ENCODE results near the gene IKZF4. TPM values are rescaled to one million over a fixed set of nuclear protein-coding genes. Genes with fewer than 3 reads are reported as not detected.

The IKZF4 gene
- total RNA-seq, 1 experiment from 2014 or later: 13.6 TPM

GRCh38 chr12:56004211-56004610, 16.6 kb upstream of the IKZF4 start:
- Mint-ChIP-seq H3K4me1 (peaks cover 19% of the 10 kb centered on the region), H3K27ac (no peak overlapping the region), H3K36me3 (peaks cover 38% of the 10 kb centered on the region), H3K9me3 (no peaks in the 10 kb centered on the region), H3K27me3 (ENCODE audit: low read depth) (no peaks in the 10 kb centered on the region; the same call in 1 of the 2 replicates), H3K4me3 (no peak overlapping the region)
- DNase-seq (ENCODE audit: low spot score): no peak
- ATAC-seq: no peak
- ChIA-PET CTCF (interaction anchor here (1.0 kb wide), 1 partner anchor 25 kb away, joined by 3 read pairs; no protein-coding TSS in a partner anchor), POLR2A (no interaction called here)
- TF ChIP-seq CREB1 (CRISPR knock-in tag; IDR thresholded peaks at IDR 0.05) (no peak), RORB (CRISPR knock-in tag; IDR thresholded peaks at IDR 0.05) (no peak), TEAD4 (CRISPR knock-in tag; IDR thresholded peaks at IDR 0.05) (no peak), SMAD3 (CRISPR knock-in tag; IDR thresholded peaks at IDR 0.05; ENCODE audit: borderline replicate concordance) (no peak), OVOL2 (CRISPR knock-in tag; IDR thresholded peaks at IDR 0.05; ENCODE audit: borderline replicate concordance) (no peak), SMAD4 (CRISPR knock-in tag; IDR thresholded peaks at IDR 0.05) (no peak), FOXJ3 (CRISPR knock-in tag; IDR thresholded peaks at IDR 0.05; ENCODE audit: borderline replicate concordance) (no peak), ZNF425 (CRISPR knock-in tag; conservative IDR thresholded peaks at IDR 0.05) (no peak), NFE2L1 (CRISPR knock-in tag; IDR thresholded peaks at IDR 0.05) (no peak), E2F1 (CRISPR knock-in tag; IDR thresholded peaks at IDR 0.05) (no peak), FOXP4 (CRISPR knock-in tag; IDR thresholded peaks at IDR 0.05) (no peak), CDX4 (CRISPR knock-in tag; IDR thresholded peaks at IDR 0.05; ENCODE audit: borderline replicate concordance) (no peak), ZNF671 (CRISPR knock-in tag; IDR thresholded peaks at IDR 0.05) (no peak), ERG (CRISPR knock-in tag; IDR thresholded peaks at IDR 0.05) (no peak), ZSCAN18 (CRISPR knock-in tag; IDR thresholded peaks at IDR 0.05) (no peak), STAT6 (CRISPR knock-in tag; conservative IDR thresholded peaks at IDR 0.05; ENCODE audit: low read depth) (no peak)

Data from WTC11 (cell line).